Measurements from ENCODE around the gene ALG14. TPM values are rescaled to one million over a fixed set of nuclear protein-coding genes. Genes with fewer than 3 reads are reported as not detected.

The ALG14 gene
- total RNA-seq, 1 donor from 2014 or later, result 5.0 TPM

DNA sequence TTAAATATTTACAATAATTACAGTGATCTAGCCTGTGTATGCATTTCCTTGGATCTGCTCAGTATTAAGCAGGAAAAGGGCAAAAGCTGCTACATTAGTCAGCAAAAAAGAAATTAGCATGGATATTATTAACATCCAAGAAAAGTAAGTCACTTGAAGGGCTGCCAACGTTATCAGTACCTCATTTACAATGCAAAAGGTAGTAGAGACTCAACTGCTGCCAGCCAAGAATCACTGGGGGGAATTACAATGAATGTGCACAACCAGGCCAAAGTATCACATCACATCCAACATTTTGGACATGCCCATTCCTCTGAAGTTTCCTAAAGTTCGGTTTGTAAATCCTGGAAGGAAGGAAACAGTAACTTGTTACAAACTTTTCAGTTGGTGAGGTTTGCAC lies 147.7 kb downstream of the ALG14 start:
- H3K36me3 Mint-ChIP-seq, result peaks cover 28% of the 10 kb centered on the region
- peak overlapping the region; percentile 100 for H3K27ac Mint-ChIP-seq
- TF ChIP-seq, protein P1, sequence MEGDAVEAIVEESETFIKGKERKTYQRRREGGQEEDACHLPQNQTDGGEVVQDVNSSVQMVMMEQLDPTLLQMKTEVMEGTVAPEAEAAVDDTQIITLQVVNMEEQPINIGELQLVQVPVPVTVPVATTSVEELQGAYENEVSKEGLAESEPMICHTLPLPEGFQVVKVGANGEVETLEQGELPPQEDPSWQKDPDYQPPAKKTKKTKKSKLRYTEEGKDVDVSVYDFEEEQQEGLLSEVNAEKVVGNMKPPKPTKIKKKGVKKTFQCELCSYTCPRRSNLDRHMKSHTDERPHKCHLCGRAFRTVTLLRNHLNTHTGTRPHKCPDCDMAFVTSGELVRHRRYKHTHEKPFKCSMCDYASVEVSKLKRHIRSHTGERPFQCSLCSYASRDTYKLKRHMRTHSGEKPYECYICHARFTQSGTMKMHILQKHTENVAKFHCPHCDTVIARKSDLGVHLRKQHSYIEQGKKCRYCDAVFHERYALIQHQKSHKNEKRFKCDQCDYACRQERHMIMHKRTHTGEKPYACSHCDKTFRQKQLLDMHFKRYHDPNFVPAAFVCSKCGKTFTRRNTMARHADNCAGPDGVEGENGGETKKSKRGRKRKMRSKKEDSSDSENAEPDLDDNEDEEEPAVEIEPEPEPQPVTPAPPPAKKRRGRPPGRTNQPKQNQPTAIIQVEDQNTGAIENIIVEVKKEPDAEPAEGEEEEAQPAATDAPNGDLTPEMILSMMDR (conservative IDR thresholded peaks at IDR 0.05), result no peak
- peak overlapping the region; percentile 100 for H3K4me3 Mint-ChIP-seq
- DNase-seq (ENCODE audit: extremely low spot score, unreplicated experiment), result no peak
- no peaks in the 10 kb centered on the region for H3K9me3 Mint-ChIP-seq
- H3K4me1 Mint-ChIP-seq (ENCODE audit: unreplicated experiment), result peaks cover 56% of the 10 kb centered on the region
- peaks cover 4% of the 10 kb centered on the region for H3K27me3 Mint-ChIP-seq

Other genes starting within 250 kb of the ALG14 start
- gene CNN3, start 145.8 kb downstream of the ALG14 start, total RNA-seq (ENCODE audit: low replicate concordance), result 152 and 258 TPM in 2 replicates
- gene TLCD4, start 44.4 kb upstream of the ALG14 start, total RNA-seq (ENCODE audit: low replicate concordance), result 6.9 and 17.7 TPM in 2 replicates
- 17.0 and 19.8 TPM in 2 replicates for gene RWDD3, start 161.3 kb upstream of the ALG14 start, total RNA-seq (ENCODE audit: low replicate concordance)